SK-N-SH treated with all-trans-retinoic acid at 6 μM for 48 hours (cell line): ENCODE measurements around the gene SRGAP1.
"Not testable (repeated sequence)": the region's sequence is repeated elsewhere in the genome, so short reads cannot be mapped to it uniquely, and the experiment has no call there.

Source experiments
- ATAC-seq: fragments of 200-7000 bp; cut with Tn5 transposase; 3 replicates; pipeline ENCODE4 v1.9.1; 2020; ENCODE audit warnings: mild to moderate bottlenecking, moderate library complexity
- ARNTL ChIP-seq: fragments of 450-650 bp; formaldehyde crosslinking; IDR thresholded peaks from 2 replicates; pipeline ENCODE4 v1.5.0; 2020; ENCODE audit warnings: low read depth, mild to moderate bottlenecking, moderate library complexity, borderline replicate concordance
- BACH2 ChIP-seq: fragments of 250-450 bp; sonication (Bioruptor Pico); IDR thresholded peaks from 2 replicates; pipeline ENCODE4 v1.9.0; 2021; ENCODE audit warnings: mild to moderate bottlenecking, borderline replicate concordance
- CSDC2 ChIP-seq: fragments of 250-450 bp; sonication (Bioruptor Pico); IDR thresholded peaks from 2 replicates; pipeline ENCODE4 v1.5.0; 2020; ENCODE audit warnings: mild to moderate bottlenecking, moderate library complexity
- ESRRG ChIP-seq: fragments of 250-450 bp; sonication (Bioruptor Pico); IDR thresholded peaks from 2 replicates; pipeline ENCODE4 v1.6.1; 2021; ENCODE audit warnings: mild to moderate bottlenecking
- GLIS3 ChIP-seq: fragments of 250-450 bp; sonication (Bioruptor Pico); IDR thresholded peaks from 2 replicates; pipeline ENCODE4 v1.5.0; 2020; ENCODE audit warnings: mild to moderate bottlenecking, moderate library complexity
- OSR1 ChIP-seq: fragments of 250-450 bp; sonication (Bioruptor Pico); IDR thresholded peaks from 2 replicates; pipeline ENCODE4 v1.8.0; 2022; ENCODE audit warnings: moderate library complexity, mild to moderate bottlenecking, inconsistent platforms
- PPARA ChIP-seq: fragments of 250-450 bp; sonication (Bioruptor Pico); IDR thresholded peaks from 2 replicates; pipeline ENCODE4 v1.5.0; 2020; ENCODE audit warnings: mild to moderate bottlenecking, borderline replicate concordance
- RARB ChIP-seq: fragments of 250-450 bp; sonication (Bioruptor Pico); IDR thresholded peaks from 2 replicates; pipeline ENCODE4 v1.8.0; 2021; ENCODE audit warnings: mild to moderate bottlenecking, moderate library complexity
- SNAI2 ChIP-seq: fragments of 250-450 bp; sonication (Bioruptor Pico); IDR thresholded peaks from 2 replicates; pipeline ENCODE4 v1.5.0; 2020; ENCODE audit warnings: mild to moderate bottlenecking, moderate library complexity
- TCF4 ChIP-seq: fragments of 250-450 bp; sonication (Bioruptor Pico); IDR thresholded peaks from 2 replicates; pipeline ENCODE4 v1.8.0; 2021; ENCODE audit warnings: mild to moderate bottlenecking, moderate library complexity, borderline replicate concordance
- TOX ChIP-seq: fragments of 250-450 bp; sonication (Bioruptor Pico); IDR thresholded peaks from 2 replicates; pipeline ENCODE4 v1.8.0; 2021; ENCODE audit warnings: mild to moderate bottlenecking, moderate library complexity, borderline replicate concordance
- ZC3H10 ChIP-seq: fragments of 250-450 bp; sonication (Bioruptor Pico); IDR thresholded peaks from 2 replicates; pipeline ENCODE4 v1.5.1; 2021; ENCODE audit warnings: mild to moderate bottlenecking, moderate library complexity
- ZFP3 ChIP-seq: fragments of 250-450 bp; sonication (Bioruptor Pico); IDR thresholded peaks from 2 replicates; pipeline ENCODE4 v1.5.0; 2020; ENCODE audit warnings: mild to moderate bottlenecking, moderate library complexity
- ZFP30 ChIP-seq: fragments of 450-650 bp; formaldehyde crosslinking; IDR thresholded peaks from 2 replicates; pipeline ENCODE4 v1.5.0; 2022; ENCODE audit warnings: mild to moderate bottlenecking, moderate library complexity
- ZNF565 ChIP-seq: fragments of 450-650 bp; formaldehyde crosslinking; conservative IDR thresholded peaks from 2 replicates; pipeline ENCODE4 v1.5.0; 2020; ENCODE audit warnings: low read depth, mild to moderate bottlenecking, moderate library complexity
- ZNF70 ChIP-seq: fragments of 450-650 bp; formaldehyde crosslinking; IDR thresholded peaks from 2 replicates; pipeline ENCODE4 v1.5.0; 2020; ENCODE audit warnings: mild to moderate bottlenecking, moderate library complexity
- ZNF8 ChIP-seq: fragments of 450-650 bp; formaldehyde crosslinking; IDR thresholded peaks from 2 replicates; pipeline ENCODE4 v1.5.0; 2020; ENCODE audit warnings: mild to moderate bottlenecking, moderate library complexity
- TF ChIP-seq, protein P1 (sequence below): fragments of 250-450 bp; sonication (Bioruptor Pico); IDR thresholded peaks from 2 replicates; pipeline ENCODE4 v1.5.0; 2020; ENCODE audit warnings: mild to moderate bottlenecking, moderate library complexity
- TF ChIP-seq, protein P2 (sequence below): fragments of 250-450 bp; sonication (Bioruptor Pico); IDR thresholded peaks from 2 replicates; pipeline ENCODE4 v1.8.0; 2020; ENCODE audit warnings: mild to moderate bottlenecking, moderate library complexity, borderline replicate concordance
- TF ChIP-seq, protein P3 (sequence below): fragments of 250-450 bp; sonication (Bioruptor Pico); IDR thresholded peaks from 2 replicates; pipeline ENCODE4 v1.5.1; 2021; ENCODE audit warnings: mild to moderate bottlenecking, moderate library complexity
- TF ChIP-seq, protein P4 (sequence below): fragments of 250-450 bp; sonication (Bioruptor Pico); IDR thresholded peaks from 2 replicates; pipeline ENCODE4 v1.5.1; 2020; ENCODE audit warnings: low read depth, mild to moderate bottlenecking, moderate library complexity
- TF ChIP-seq, protein P5 (sequence below): fragments of 250-450 bp; sonication (Bioruptor Pico); IDR thresholded peaks from 2 replicates; pipeline ENCODE4 v1.8.0; 2021; ENCODE audit warnings: low read depth, mild to moderate bottlenecking, moderate library complexity, borderline replicate concordance

The SRGAP1 gene

GRCh38 chr12:64128366-64128765 lies 283.9 kb downstream of the SRGAP1 start:
- no peak for TF ChIP-seq ZFP3
- TF ChIP-seq, protein P1, sequence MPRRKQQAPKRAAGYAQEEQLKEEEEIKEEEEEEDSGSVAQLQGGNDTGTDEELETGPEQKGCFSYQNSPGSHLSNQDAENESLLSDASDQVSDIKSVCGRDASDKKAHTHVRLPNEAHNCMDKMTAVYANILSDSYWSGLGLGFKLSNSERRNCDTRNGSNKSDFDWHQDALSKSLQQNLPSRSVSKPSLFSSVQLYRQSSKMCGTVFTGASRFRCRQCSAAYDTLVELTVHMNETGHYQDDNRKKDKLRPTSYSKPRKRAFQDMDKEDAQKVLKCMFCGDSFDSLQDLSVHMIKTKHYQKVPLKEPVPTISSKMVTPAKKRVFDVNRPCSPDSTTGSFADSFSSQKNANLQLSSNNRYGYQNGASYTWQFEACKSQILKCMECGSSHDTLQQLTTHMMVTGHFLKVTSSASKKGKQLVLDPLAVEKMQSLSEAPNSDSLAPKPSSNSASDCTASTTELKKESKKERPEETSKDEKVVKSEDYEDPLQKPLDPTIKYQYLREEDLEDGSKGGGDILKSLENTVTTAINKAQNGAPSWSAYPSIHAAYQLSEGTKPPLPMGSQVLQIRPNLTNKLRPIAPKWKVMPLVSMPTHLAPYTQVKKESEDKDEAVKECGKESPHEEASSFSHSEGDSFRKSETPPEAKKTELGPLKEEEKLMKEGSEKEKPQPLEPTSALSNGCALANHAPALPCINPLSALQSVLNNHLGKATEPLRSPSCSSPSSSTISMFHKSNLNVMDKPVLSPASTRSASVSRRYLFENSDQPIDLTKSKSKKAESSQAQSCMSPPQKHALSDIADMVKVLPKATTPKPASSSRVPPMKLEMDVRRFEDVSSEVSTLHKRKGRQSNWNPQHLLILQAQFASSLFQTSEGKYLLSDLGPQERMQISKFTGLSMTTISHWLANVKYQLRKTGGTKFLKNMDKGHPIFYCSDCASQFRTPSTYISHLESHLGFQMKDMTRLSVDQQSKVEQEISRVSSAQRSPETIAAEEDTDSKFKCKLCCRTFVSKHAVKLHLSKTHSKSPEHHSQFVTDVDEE (CRISPR knock-in tag) = no peak
- TF ChIP-seq ZNF565 = no peak
- TF ChIP-seq, protein P2, sequence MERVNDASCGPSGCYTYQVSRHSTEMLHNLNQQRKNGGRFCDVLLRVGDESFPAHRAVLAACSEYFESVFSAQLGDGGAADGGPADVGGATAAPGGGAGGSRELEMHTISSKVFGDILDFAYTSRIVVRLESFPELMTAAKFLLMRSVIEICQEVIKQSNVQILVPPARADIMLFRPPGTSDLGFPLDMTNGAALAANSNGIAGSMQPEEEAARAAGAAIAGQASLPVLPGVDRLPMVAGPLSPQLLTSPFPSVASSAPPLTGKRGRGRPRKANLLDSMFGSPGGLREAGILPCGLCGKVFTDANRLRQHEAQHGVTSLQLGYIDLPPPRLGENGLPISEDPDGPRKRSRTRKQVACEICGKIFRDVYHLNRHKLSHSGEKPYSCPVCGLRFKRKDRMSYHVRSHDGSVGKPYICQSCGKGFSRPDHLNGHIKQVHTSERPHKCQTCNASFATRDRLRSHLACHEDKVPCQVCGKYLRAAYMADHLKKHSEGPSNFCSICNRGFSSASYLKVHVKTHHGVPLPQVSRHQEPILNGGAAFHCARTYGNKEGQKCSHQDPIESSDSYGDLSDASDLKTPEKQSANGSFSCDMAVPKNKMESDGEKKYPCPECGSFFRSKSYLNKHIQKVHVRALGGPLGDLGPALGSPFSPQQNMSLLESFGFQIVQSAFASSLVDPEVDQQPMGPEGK = no peak
- TF ChIP-seq ZNF70 (CRISPR knock-in tag) = no peak
- TF ChIP-seq RARB (CRISPR knock-in tag) = no peak
- TF ChIP-seq, protein P3, sequence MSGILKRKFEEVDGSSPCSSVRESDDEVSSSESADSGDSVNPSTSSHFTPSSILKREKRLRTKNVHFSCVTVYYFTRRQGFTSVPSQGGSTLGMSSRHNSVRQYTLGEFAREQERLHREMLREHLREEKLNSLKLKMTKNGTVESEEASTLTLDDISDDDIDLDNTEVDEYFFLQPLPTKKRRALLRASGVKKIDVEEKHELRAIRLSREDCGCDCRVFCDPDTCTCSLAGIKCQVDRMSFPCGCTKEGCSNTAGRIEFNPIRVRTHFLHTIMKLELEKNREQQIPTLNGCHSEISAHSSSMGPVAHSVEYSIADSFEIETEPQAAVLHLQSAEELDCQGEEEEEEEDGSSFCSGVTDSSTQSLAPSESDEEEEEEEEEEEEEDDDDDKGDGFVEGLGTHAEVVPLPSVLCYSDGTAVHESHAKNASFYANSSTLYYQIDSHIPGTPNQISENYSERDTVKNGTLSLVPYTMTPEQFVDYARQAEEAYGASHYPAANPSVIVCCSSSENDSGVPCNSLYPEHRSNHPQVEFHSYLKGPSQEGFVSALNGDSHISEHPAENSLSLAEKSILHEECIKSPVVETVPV (CRISPR knock-in tag) = no peak
- TF ChIP-seq TCF4 (CRISPR knock-in tag) = no peak
- no peak for TF ChIP-seq SNAI2 (CRISPR knock-in tag)
- TF ChIP-seq, protein P4, sequence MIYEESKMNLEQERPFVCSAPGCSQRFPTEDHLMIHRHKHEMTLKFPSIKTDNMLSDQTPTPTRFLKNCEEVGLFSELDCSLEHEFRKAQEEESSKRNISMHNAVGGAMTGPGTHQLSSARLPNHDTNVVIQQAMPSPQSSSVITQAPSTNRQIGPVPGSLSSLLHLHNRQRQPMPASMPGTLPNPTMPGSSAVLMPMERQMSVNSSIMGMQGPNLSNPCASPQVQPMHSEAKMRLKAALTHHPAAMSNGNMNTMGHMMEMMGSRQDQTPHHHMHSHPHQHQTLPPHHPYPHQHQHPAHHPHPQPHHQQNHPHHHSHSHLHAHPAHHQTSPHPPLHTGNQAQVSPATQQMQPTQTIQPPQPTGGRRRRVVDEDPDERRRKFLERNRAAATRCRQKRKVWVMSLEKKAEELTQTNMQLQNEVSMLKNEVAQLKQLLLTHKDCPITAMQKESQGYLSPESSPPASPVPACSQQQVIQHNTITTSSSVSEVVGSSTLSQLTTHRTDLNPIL (CRISPR knock-in tag) = no peak
- TF ChIP-seq ZC3H10 (CRISPR knock-in tag) = no peak
- TF ChIP-seq, protein P5, sequence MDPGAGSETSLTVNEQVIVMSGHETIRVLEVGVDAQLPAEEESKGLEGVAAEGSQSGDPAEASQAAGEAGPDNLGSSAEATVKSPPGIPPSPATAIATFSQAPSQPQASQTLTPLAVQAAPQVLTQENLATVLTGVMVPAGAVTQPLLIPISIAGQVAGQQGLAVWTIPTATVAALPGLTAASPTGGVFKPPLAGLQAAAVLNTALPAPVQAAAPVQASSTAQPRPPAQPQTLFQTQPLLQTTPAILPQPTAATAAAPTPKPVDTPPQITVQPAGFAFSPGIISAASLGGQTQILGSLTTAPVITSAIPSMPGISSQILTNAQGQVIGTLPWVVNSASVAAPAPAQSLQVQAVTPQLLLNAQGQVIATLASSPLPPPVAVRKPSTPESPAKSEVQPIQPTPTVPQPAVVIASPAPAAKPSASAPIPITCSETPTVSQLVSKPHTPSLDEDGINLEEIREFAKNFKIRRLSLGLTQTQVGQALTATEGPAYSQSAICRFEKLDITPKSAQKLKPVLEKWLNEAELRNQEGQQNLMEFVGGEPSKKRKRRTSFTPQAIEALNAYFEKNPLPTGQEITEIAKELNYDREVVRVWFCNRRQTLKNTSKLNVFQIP = no peak
- TF ChIP-seq CSDC2 = no peak
- no peak for TF ChIP-seq ZFP30 (CRISPR knock-in tag)
- TF ChIP-seq GLIS3 (CRISPR knock-in tag) = no peak
- no peak for TF ChIP-seq TOX (CRISPR knock-in tag)
- no peak for TF ChIP-seq ESRRG
- TF ChIP-seq PPARA = no peak
- TF ChIP-seq ARNTL (CRISPR knock-in tag) = no peak
- TF ChIP-seq ZNF8 = no peak
- TF ChIP-seq, all 23 proteins: peak for 0
- ATAC-seq = no peak

DNA sequence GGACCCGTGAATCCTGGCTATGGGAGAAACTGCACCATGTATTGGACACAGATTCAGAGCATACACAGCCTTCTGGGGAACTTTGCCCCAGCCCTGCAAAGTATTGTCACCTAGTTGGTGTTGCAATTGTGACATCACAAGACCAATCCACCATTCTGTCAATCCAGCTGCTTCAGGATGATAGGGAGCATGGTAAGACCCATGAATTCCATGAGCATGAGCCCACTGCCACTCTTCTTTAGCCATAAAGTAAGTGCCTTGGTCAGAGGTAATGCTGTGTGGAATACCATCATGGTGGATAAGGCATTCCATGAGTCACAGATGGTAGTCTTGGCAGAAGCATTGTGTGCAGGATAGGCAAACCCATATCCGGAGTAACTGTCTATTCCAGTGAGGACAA lies 286.0 kb downstream of the SRGAP1 start:
- ATAC-seq = not testable (repeated sequence)

- ATAC-seq = not testable (repeated sequence)
Measured at GRCh38 chr12:64131456-64131855, 287.0 kb downstream of the SRGAP1 start.

DNA sequence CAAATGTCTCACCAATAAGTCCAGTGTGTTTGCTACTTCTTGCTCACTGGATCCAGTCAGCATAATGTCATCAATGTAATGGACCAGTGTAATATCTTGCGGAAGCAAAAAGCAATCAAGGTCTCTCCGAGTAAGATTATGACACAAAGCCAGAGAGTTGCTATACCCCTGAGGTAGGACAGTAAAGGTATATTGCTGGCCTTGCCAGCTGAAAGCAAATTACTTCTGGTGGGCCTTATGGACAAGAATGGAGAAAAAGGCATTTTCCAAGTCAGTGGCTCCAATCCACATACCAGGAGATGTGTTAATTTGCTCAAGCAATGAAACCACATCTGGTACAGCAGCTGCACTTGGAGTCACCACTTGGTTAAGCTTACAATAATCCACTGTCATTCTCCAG lies 288.2 kb downstream of the SRGAP1 start:
- not testable (repeated sequence) for ATAC-seq

DNA sequence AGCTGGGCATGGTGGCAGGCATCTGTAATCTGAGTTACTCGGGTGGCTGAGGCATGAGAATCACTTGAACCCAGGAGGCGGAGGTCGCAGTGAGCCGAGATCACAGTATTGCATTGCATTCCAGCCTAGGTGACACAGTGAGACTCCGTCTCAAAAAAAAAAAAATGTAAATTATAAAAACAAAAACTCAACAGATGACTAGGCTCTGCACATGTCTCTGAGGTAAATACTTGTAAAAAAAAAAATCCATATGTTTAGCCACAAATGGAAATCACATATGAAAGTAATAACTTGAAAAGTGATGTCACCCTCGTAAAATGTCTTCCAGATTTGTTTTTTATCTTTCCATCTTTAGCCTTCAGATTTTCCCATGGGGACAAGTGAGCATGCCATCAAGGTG lies 292.6 kb downstream of the SRGAP1 start:
- no peak for ATAC-seq
- no peak for TF ChIP-seq SNAI2 (CRISPR knock-in tag)
- no peak for TF ChIP-seq CSDC2
- no peak for TF ChIP-seq TCF4 (CRISPR knock-in tag)
- TF ChIP-seq, protein P4 (CRISPR knock-in tag) = no peak
- no peak for TF ChIP-seq ZNF70 (CRISPR knock-in tag)
- no peak for TF ChIP-seq OSR1 (CRISPR knock-in tag)
- TF ChIP-seq BACH2 (CRISPR knock-in tag) = no peak
- TF ChIP-seq RARB (CRISPR knock-in tag) = no peak
- TF ChIP-seq ZC3H10 (CRISPR knock-in tag) = no peak
- no peak for TF ChIP-seq TOX (CRISPR knock-in tag)
- TF ChIP-seq, protein P1 (CRISPR knock-in tag) = no peak
- TF ChIP-seq ARNTL (CRISPR knock-in tag) = no peak
